Neural cell (in vitro differentiated cells): ENCODE measurements around the gene CREB3L2. TPM values are rescaled to one million over a fixed set of nuclear protein-coding genes. Genes with fewer than 3 reads are reported as not detected.

Source experiments
- H2AFZ ChIP-seq: fragments of 200-600, 300-800 bp; sonication (generic), shearing (Covaris generic); 2 replicates; pipeline ENCODE4 v1.6.0; 2014; ENCODE audit warnings: low read depth, mild to moderate bottlenecking, antibody characterized with exemption, low read length, moderate library complexity
- H3F3A ChIP-seq: fragments of 200-600 bp; shearing (Covaris generic); 2 replicates; pipeline ENCODE4 v1.6.1; 2016; ENCODE audit warnings: mild to moderate bottlenecking, moderate library complexity, mixed read lengths, antibody characterized with exemption, low read length; ENCODE audit not compliant: insufficient read depth, poor library complexity, severe bottlenecking
- H3K27ac ChIP-seq: fragments of 200-600, 300-800 bp; sonication (generic), shearing (Covaris generic); 2 replicates; pipeline ENCODE4 v1.5.1; 2014; ENCODE audit warnings: mild to moderate bottlenecking, low read length, moderate library complexity
- H3K27me3 ChIP-seq: fragments of 300-800, 200-600 bp; sonication (generic), shearing (Covaris generic); 2 replicates; pipeline ENCODE4 v1.6.0; 2014; ENCODE audit warnings: mild to moderate bottlenecking, low read depth, low read length, moderate library complexity; ENCODE audit not compliant: insufficient read depth
- H3K36me3 ChIP-seq: fragments of 300-800, 200-600 bp; sonication (generic), shearing (Covaris generic); 2 replicates; pipeline ENCODE4 v1.5.1; 2014; ENCODE audit warnings: mild to moderate bottlenecking, antibody characterized with exemption, low read length, moderate library complexity; ENCODE audit not compliant: insufficient read depth
- H3K4me2 ChIP-seq: fragments of 300-800, 200-600 bp; sonication (generic), shearing (Covaris generic); 2 replicates; pipeline ENCODE4 v1.6.0; 2014; ENCODE audit warnings: mild to moderate bottlenecking, low read length
- H3K4me3 ChIP-seq: fragments of 300-800, 200-600 bp; sonication (generic), shearing (Covaris generic); 2 replicates; pipeline ENCODE4 v1.5.1; 2014; ENCODE audit warnings: mild to moderate bottlenecking, low read length, moderate library complexity
- H3K79me2 ChIP-seq: fragments of 200-600 bp; shearing (Covaris generic); replicated peaks from 2 replicates; pipeline ENCODE4 v1.6.0; 2014; ENCODE audit warnings: mild to moderate bottlenecking, low read length, moderate library complexity; ENCODE audit not compliant: insufficient read depth
- H3K9ac ChIP-seq: fragments of 300-800, 200-600 bp; sonication (generic), shearing (Covaris generic); 2 replicates; pipeline ENCODE4 v1.6.1; 2016; ENCODE audit warnings: mild to moderate bottlenecking, low read length, mixed read lengths
- H3K9me2 ChIP-seq: fragments of 200-600 bp; shearing (Covaris generic); 2 replicates; pipeline ENCODE4 v1.6.1; 2016; ENCODE audit warnings: mild to moderate bottlenecking, low read length, mixed read lengths; ENCODE audit not compliant: insufficient read depth
- H3K9me3 ChIP-seq: fragments of 200-600, 300-800 bp; sonication (generic), shearing (Covaris generic); 2 replicates; pipeline ENCODE4 v1.6.1; 2016; ENCODE audit warnings: mild to moderate bottlenecking, mixed run types, low read length, moderate library complexity, mixed read lengths
- H4K20me1 ChIP-seq: fragments of 200-600 bp; shearing (Covaris generic); 2 replicates; pipeline ENCODE4 v1.6.1; 2016; ENCODE audit warnings: mild to moderate bottlenecking, mixed run types; ENCODE audit not compliant: insufficient read depth
- CTCF ChIP-seq: fragments of 450-650 bp; IDR thresholded peaks from 2 replicates; pipeline ENCODE4 v1.5.1; 2014; ENCODE audit warnings: antibody characterized with exemption, mild to moderate bottlenecking, moderate library complexity; ENCODE audit not compliant: poor library complexity, severe bottlenecking
- EP300 ChIP-seq: fragments of 450-650 bp; conservative IDR thresholded peaks from 2 replicates; pipeline ENCODE4 v1.6.1; 2014; ENCODE audit warnings: antibody characterized with exemption, mild to moderate bottlenecking, moderate library complexity; ENCODE audit not compliant: poor library complexity, severe bottlenecking
- EZH2 ChIP-seq: fragments of 200-600, 300-800 bp; shearing (Covaris generic), sonication (generic); IDR thresholded peaks from 2 replicates; pipeline ENCODE4 v1.6.1; 2014; ENCODE audit warnings: antibody characterized with exemption, low read length, borderline replicate concordance, mild to moderate bottlenecking; ENCODE audit not compliant: insufficient read depth, poor library complexity, severe bottlenecking
- MXI1 ChIP-seq: fragments of 450-650 bp; conservative IDR thresholded peaks from 2 replicates; pipeline ENCODE4 v1.6.1; 2014; ENCODE audit warnings: antibody characterized with exemption, mild to moderate bottlenecking; ENCODE audit not compliant: poor library complexity, severe bottlenecking
- POLR2AphosphoS5 ChIP-seq: IDR thresholded peaks from 2 replicates; pipeline ENCODE4 v1.6.1; 2012
- RAD21 ChIP-seq: fragments of 450-650 bp; conservative IDR thresholded peaks from 2 replicates; pipeline ENCODE4 v1.6.1; 2014; ENCODE audit warnings: antibody characterized with exemption, mild to moderate bottlenecking, moderate library complexity
- REST ChIP-seq: IDR thresholded peaks from 2 replicates; pipeline ENCODE4 v1.6.1; 2012; ENCODE audit warnings: borderline replicate concordance
- SMC3 ChIP-seq: fragments of 450-650 bp; conservative IDR thresholded peaks from 2 replicates; pipeline ENCODE4 v1.6.1; 2014; ENCODE audit warnings: antibody characterized with exemption, mild to moderate bottlenecking, moderate library complexity; ENCODE audit not compliant: poor library complexity
- TAF1 ChIP-seq: IDR thresholded peaks from 2 replicates; pipeline ENCODE4 v1.6.1; 2012; ENCODE audit warnings: low read depth
- polyA plus RNA-seq: library from polyadenylated mRNA; depleted of rRNA; stranded (reverse); fragments of >200 nt; gene quantifications from 2 replicates; pipeline ENCODE4 v1.2.3, GENCODE V29; 2014

CREB3L2 gene
- polyA plus RNA-seq, 1 donor from 2014 or later = 1.5 TPM

GRCh38 chr7:137965942-137966640, 35.8 kb downstream of the CREB3L2 start:
- Histone ChIP-seq H3K36me3 (no peaks in the 10 kb centered on the region), H3F3A (no peaks in the 10 kb centered on the region), H3K4me2 (no peak overlapping the region), H3K79me2 (no peaks in the 10 kb centered on the region), H3K4me3 (no peak overlapping the region), H4K20me1 (no peaks in the 10 kb centered on the region), H3K27me3 (no peaks in the 10 kb centered on the region), H2AFZ (no peak overlapping the region), H3K9me2 (no peaks in the 10 kb centered on the region), H3K27ac (no peak overlapping the region), H3K9ac (no peak overlapping the region), H3K9me3 (no peaks in the 10 kb centered on the region)
- TF ChIP-seq SMC3 = no peak
- no peak for TF ChIP-seq EP300
- TF ChIP-seq REST = no peak
- TF ChIP-seq POLR2AphosphoS5 = no peak
- no peak for TF ChIP-seq EZH2
- TF ChIP-seq TAF1 = no peak
- no peak for TF ChIP-seq RAD21
- TF ChIP-seq CTCF = no peak
- no peak for TF ChIP-seq MXI1

- no peaks in the 10 kb centered on the region for H3K27me3 ChIP-seq
- no peak overlapping the region for H3K9ac ChIP-seq
- TF ChIP-seq POLR2AphosphoS5 (no peak), RAD21 (no peak), REST (no peak), EP300 (no peak), CTCF (no peak), SMC3 (no peak), EZH2 (no peak), MXI1 (no peak), TAF1 (no peak)
- H3K4me3 ChIP-seq = no peak overlapping the region
- no peak overlapping the region for H3K4me2 ChIP-seq
- H3K9me3 ChIP-seq = no peaks in the 10 kb centered on the region
- no peaks in the 10 kb centered on the region for H3K79me2 ChIP-seq
- H2AFZ ChIP-seq = no peak overlapping the region
- H4K20me1 ChIP-seq = no peaks in the 10 kb centered on the region
- no peaks in the 10 kb centered on the region for H3K9me2 ChIP-seq
- H3K36me3 ChIP-seq = no peaks in the 10 kb centered on the region
- no peaks in the 10 kb centered on the region for H3F3A ChIP-seq
- no peak overlapping the region for H3K27ac ChIP-seq
These were observed 36.9 kb downstream of the CREB3L2 start for GRCh38 chr7:137964824-137965545.
